Natural killer cell (primary cell): Measurements from ENCODE around the gene NOL3. TPM values are rescaled to one million over a fixed set of nuclear protein-coding genes. Genes with fewer than 3 reads are reported as not detected.

Source experiments
- ATAC-seq, 3 donors: fragments of 150-1000 bp in 2 of 3; fragments of 200-7000 bp in 1 of 3; cut with Tn5 transposase; 1 replicate in 1 of 3; 2 replicates in 2 of 3; pipeline ENCODE4 v1.10.0; 2021; ENCODE audit warnings: mild to moderate bottlenecking in 2 of 3, moderate library complexity in 2 of 3
- DNase-seq, 2 donors: peaks; one replicate each; pipeline versions ENCODE4 v3.0.0 to v3.0.0-alpha.2; 2013 to 2021; ENCODE audit warnings: mixed read lengths in 1 of 2
- H3K27ac ChIP-seq: one replicate; pipeline ENCODE4 v1.5.1; 2013; ENCODE audit warnings: mild to moderate bottlenecking, low read length
- H3K27me3 ChIP-seq: one replicate; pipeline ENCODE4 v1.6.1; 2013; ENCODE audit warnings: low read length; ENCODE audit not compliant: control insufficient read depth, insufficient read depth
- H3K36me3 ChIP-seq: one replicate; pipeline ENCODE4 v1.6.1; 2013; ENCODE audit warnings: low read length; ENCODE audit not compliant: control insufficient read depth, insufficient read depth
- H3K4me1 ChIP-seq: one replicate; pipeline ENCODE4 v1.6.1; 2013; ENCODE audit warnings: low read length; ENCODE audit not compliant: control insufficient read depth, insufficient read depth
- H3K4me3 ChIP-seq: one replicate; pipeline ENCODE4 v1.5.1; 2013; ENCODE audit warnings: low read length
- H3K9me3 ChIP-seq: one replicate; pipeline ENCODE4 v1.6.1; 2013; ENCODE audit warnings: low read length; ENCODE audit not compliant: control insufficient read depth, insufficient read depth
- H3K27ac Mint-ChIP-seq, 2 donors: one replicate each; pipeline ENCODE4 v1.8.0; 2022; ENCODE audit warnings: mild to moderate bottlenecking in 2 of 2, mixed read lengths in 2 of 2, moderate library complexity in 1 of 2
- H3K27me3 Mint-ChIP-seq, 2 donors: one replicate each; pipeline ENCODE4 v1.8.0; 2022; ENCODE audit warnings: low read depth in 2 of 2, mixed read lengths in 2 of 2
- H3K36me3 Mint-ChIP-seq: one replicate; pipeline ENCODE4 v1.8.0; 2022; ENCODE audit warnings: mixed read lengths
- H3K4me1 Mint-ChIP-seq, 2 donors: one replicate each; pipeline ENCODE4 v1.8.0; 2022; ENCODE audit warnings: mixed read lengths in 2 of 2
- H3K4me3 Mint-ChIP-seq: one replicate; pipeline ENCODE4 v1.8.0; 2022; ENCODE audit warnings: mild to moderate bottlenecking, moderate library complexity, mixed read lengths
- H3K9me3 Mint-ChIP-seq, 2 donors: one replicate each; pipeline ENCODE4 v1.8.0; 2022; ENCODE audit warnings: mixed read lengths in 2 of 2
- CTCF ChIP-seq: fragments of 200-600 bp; IDR thresholded peaks from one replicate; pipeline ENCODE4 v1.8.0; 2022; ENCODE audit warnings: antibody characterized with exemption
- WGBS: methylation state at CpG from one replicate; pipeline ENCODE4 v1.1.7; 2013; ENCODE audit warnings: missing lambda C conversion rate; ENCODE audit not compliant: insufficient coverage; 5-methylcytosine and 5-hydroxymethylcytosine counted together
- intact Hi-C: fragments of 100-400 bp; cut with micrococcal nuclease; formaldehyde crosslinking; loops from one replicate; pipeline ENCODE4 v1.14.2; 2022
- total RNA-seq, 4 donors: library from RNA; stranded (reverse); fragments of 120-200 nt in 1 of 4; gene quantifications; one replicate each; pipeline versions ENCODE4 v1.2.3 to v1.2.4, GENCODE V29; 2013 to 2022

The NOL3 gene
- total RNA-seq, 3 donors from 2014 or later (not counting 1 experiment from before 2014, with no cell fraction given), result 0.88 to 1.3 (median 1.3) TPM

GRCh38 chr16:67147437-67148140, 22.7 kb upstream of the NOL3 start:
- no peak overlapping the region for H3K4me3 Mint-ChIP-seq
- peaks cover 0 to 7% of the 10 kb centered on the region in 2 donors for H3K4me1 Mint-ChIP-seq
- H3K27me3 ChIP-seq, result peaks cover 7% of the 10 kb centered on the region
- 97% methylated on average over 4 of the region's 4 CpGs for WGBS
- intact Hi-C loops, result no loop called here
- H3K4me3 ChIP-seq, result no peak overlapping the region
- TF ChIP-seq CTCF, result no peak
- H3K36me3 Mint-ChIP-seq, result no peaks in the 10 kb centered on the region
- peaks cover 8% of the 10 kb centered on the region for H3K4me1 ChIP-seq
- H3K27me3 Mint-ChIP-seq, result peaks cover under 1 to 10% of the 10 kb centered on the region in 2 donors
- DNase-seq (no peak), ATAC-seq (no peak)
- H3K9me3 ChIP-seq, result no peaks in the 10 kb centered on the region
- H3K9me3 Mint-ChIP-seq, result no peaks in the 10 kb centered on the region
- no peak overlapping the region for H3K27ac Mint-ChIP-seq
- no peak overlapping the region for H3K27ac ChIP-seq
- peaks cover 38% of the 10 kb centered on the region for H3K36me3 ChIP-seq

GRCh38 chr16:67148221-67148620, 22.1 kb upstream of the NOL3 start:
- no peaks in the 10 kb centered on the region for H3K36me3 Mint-ChIP-seq
- H3K27me3 Mint-ChIP-seq, result peaks cover 6 to 17% of the 10 kb centered on the region in 2 donors
- H3K4me1 Mint-ChIP-seq, result peaks cover 0 to 13% of the 10 kb centered on the region in 2 donors
- Histone ChIP-seq H3K27ac (no peak overlapping the region), H3K36me3 (peaks cover 34% of the 10 kb centered on the region), H3K9me3 (no peaks in the 10 kb centered on the region), H3K4me3 (no peak overlapping the region), H3K27me3 (peaks cover 7% of the 10 kb centered on the region), H3K4me1 (peaks cover 8% of the 10 kb centered on the region)
- intact Hi-C loops, result no loop called here
- DNase-seq, result no peak
- H3K27ac Mint-ChIP-seq, result no peak overlapping the region
- no peak for TF ChIP-seq CTCF
- WGBS, result 95% methylated on average over 2 of the region's 2 CpGs
- no peak overlapping the region for H3K4me3 Mint-ChIP-seq
- H3K9me3 Mint-ChIP-seq, result no peaks in the 10 kb centered on the region
- no peak for ATAC-seq

GRCh38 chr16:67148656-67149275, 21.6 kb upstream of the NOL3 start:
- Histone ChIP-seq H3K9me3 (no peaks in the 10 kb centered on the region), H3K27ac (no peak overlapping the region), H3K36me3 (peaks cover 30% of the 10 kb centered on the region), H3K4me3 (no peak overlapping the region), H3K27me3 (peaks cover 7% of the 10 kb centered on the region), H3K4me1 (peaks cover 8% of the 10 kb centered on the region)
- DNase-seq (no peak), ATAC-seq (no peak)
- H3K4me1 Mint-ChIP-seq, result peaks cover 0 to 14% of the 10 kb centered on the region in 2 donors
- no peaks in the 10 kb centered on the region for H3K36me3 Mint-ChIP-seq
- H3K27me3 Mint-ChIP-seq, result peaks cover 7 to 20% of the 10 kb centered on the region in 2 donors
- peak overlapping the region; percentile 45 for H3K4me3 Mint-ChIP-seq
- intact Hi-C loops, result no loop called here
- H3K27ac Mint-ChIP-seq, result no peak overlapping the region
- TF ChIP-seq CTCF, result no peak
- no peaks in the 10 kb centered on the region for H3K9me3 Mint-ChIP-seq
- 98% methylated on average over 11 of the region's 11 CpGs for WGBS
